Psoas muscle (tissue), 8 donors: ENCODE measurements around the gene HELLS. TPM values are rescaled to one million over a fixed set of nuclear protein-coding genes. Genes with fewer than 3 reads are reported as not detected.

ENCODE experiments used
- ATAC-seq, 4 donors: fragments of 200-7000 bp; cut with Tn5 transposase; one replicate each; pipeline ENCODE4 v1.9.1; 2020; ENCODE audit warnings: moderate library complexity in 3 of 4, mild to moderate bottlenecking in 2 of 4
- DNase-seq, 2 donors: peaks; one replicate each; pipeline ENCODE4 v3.0.0-alpha.2; 2020
- H3K27ac ChIP-seq: fragments of 200-600 bp; one replicate; pipeline ENCODE4 v1.8.0; 2022
- H3K27me3 ChIP-seq, 3 donors: fragments of 200-600 bp in 1 of 3; one replicate each; pipeline versions ENCODE4 v1.6.1 to v1.8.0; 2013 to 2022; ENCODE audit warnings: low read length in 2 of 3, mild to moderate bottlenecking in 2 of 3, moderate library complexity in 1 of 3; ENCODE audit not compliant: insufficient read depth in 3 of 3
- H3K36me3 ChIP-seq, 2 donors: fragments of 200-600 bp in 1 of 2; one replicate each; pipeline versions ENCODE4 v1.6.1 to v1.8.0; 2013 to 2022; ENCODE audit warnings: low read depth in 1 of 2, mild to moderate bottlenecking in 1 of 2, moderate library complexity in 1 of 2; ENCODE audit not compliant: insufficient read depth in 1 of 2
- H3K4me1 ChIP-seq: fragments of 200-600 bp; one replicate; pipeline ENCODE4 v1.8.0; 2022
- H3K4me3 ChIP-seq: fragments of 200-600 bp; one replicate; pipeline ENCODE4 v1.8.0; 2022; ENCODE audit warnings: mild to moderate bottlenecking
- H3K9me3 ChIP-seq: fragments of 200-600 bp; one replicate; pipeline ENCODE4 v1.8.0; 2022
- CTCF ChIP-seq: fragments of 200-600 bp; IDR thresholded peaks from one replicate; pipeline ENCODE4 v1.8.0; 2022; ENCODE audit warnings: antibody characterized with exemption
- WGBS, 3 donors: extraction: QIAGEN DNeasy Blood & Tissue Kit; methylation state at CpG; one replicate each; pipeline versions ENCODE4 v1.1.6 to v1.1.7; 2013; 5-methylcytosine and 5-hydroxymethylcytosine counted together
- intact Hi-C, 2 donors: fragments of 100-400 bp; cut with DNase I; formaldehyde crosslinking; loops; one replicate each; pipeline versions ENCODE4 v1.11.0 to v1.14.2; 2022
- long read RNA-seq, 2 donors: library from polyadenylated mRNA; unstranded; transcript quantifications; one replicate each; pipeline ENCODE4 v2.0.0, GENCODE V29; 2021
- polyA plus RNA-seq, 3 donors: library from polyadenylated mRNA; stranded (reverse); fragments of 200-250 nt; gene quantifications; one replicate each; pipeline ENCODE4 v1.2.3, GENCODE V29; 2013
- total RNA-seq, 4 donors: library from RNA; stranded (reverse); fragmentation: NEBNext Ultra II Directional in 2 of 4; extraction: Animal tissue kit (Norgen Biotek cat#: 25700) in 2 of 4; gene quantifications; one replicate each; pipeline versions ENCODE4 v1.2.1 to v1.2.4, GENCODE V29; 2021 to 2023
- donor health status: healthy with polysubstance abuse.
- donor health status: DM: no; HTN: no; CAD: no; lungs with moderate emphysema.
- donor health status: Bipolar disorder and iron deficiency.
- donor health status: healthy.
- donor health status: DM: yes; HTN: yes; CAD: no.
- donor health status: DM: no; HTN: no; CAD: no.
- donor health status: DM: no; HTN: no; CAD: no.
- donor health status: DM: yes; HTN: yes; CAD: no.

HELLS gene
- total RNA-seq (under 1 TPM; 0.37 to 0.69 (median 0.58) TPM), polyA plus RNA-seq (under 1 TPM; 0.06 to 0.23 (median 0.20) TPM)
- long read RNA-seq, donor 1 = 0 reads
- long read RNA-seq, donor 2 = 0 reads

GRCh38 chr10:94545391-94546048 lies at the start of gene HELLS:
Gene HELLS, plus strand, starts transcription at chr10:94545788. Its CDS starts 134 bp downstream, at chr10:94545922.
- Histone ChIP-seq H3K4me1 (peaks cover 6% of the 10 kb centered on the region), H3K4me3 (peak within 1 kb of the TSS; percentile 83), H3K36me3 (no peaks in the 10 kb centered on the region), H3K9me3 (no peaks in the 10 kb centered on the region), H3K27ac (peak within 1 kb of the TSS; percentile 59), H3K27me3 (peaks cover 0 to 2% (median 0%) of the 10 kb centered on the region in 3 donors)
- 0 to 1% (median 0%) methylated on average over 48 of the region's 48 CpGs for WGBS, 3 donors
- TF ChIP-seq CTCF = no peak
- intact Hi-C loops = no loop called here
- ATAC-seq (peak; percentile 72 to 93 (median 82)), DNase-seq (peak; percentile 70 to 76)

- ATAC-seq (no peak), DNase-seq (no peak)
- H3K27ac ChIP-seq = no peak overlapping the region
- peaks cover 0 to 15% of the 10 kb centered on the region in 2 donors for H3K36me3 ChIP-seq
- no peak overlapping the region for H3K4me3 ChIP-seq
- no peaks in the 10 kb centered on the region for H3K27me3 ChIP-seq
- intact Hi-C loops = no loop called here
- no peaks in the 10 kb centered on the region for H3K9me3 ChIP-seq
- H3K4me1 ChIP-seq = no peaks in the 10 kb centered on the region
- no peak for TF ChIP-seq CTCF
- 76 to 79% (median 77%) methylated on average over 4 of the region's 4 CpGs for WGBS, 3 donors
Measured at GRCh38 chr10:94496010-94496409, 49.6 kb upstream of the HELLS start.

GRCh38 chr10:94496646-94497045 lies 48.9 kb upstream of the HELLS start:
- peaks cover 0 to 15% of the 10 kb centered on the region in 2 donors for H3K36me3 ChIP-seq
- H3K9me3 ChIP-seq = no peaks in the 10 kb centered on the region
- 58 to 78% (median 64%) methylated on average over 3 of the region's 3 CpGs for WGBS, 3 donors
- no peak for ATAC-seq
- no peak for DNase-seq
- no peak for TF ChIP-seq CTCF
- H3K27ac ChIP-seq = no peak overlapping the region
- no peaks in the 10 kb centered on the region for H3K4me1 ChIP-seq
- H3K27me3 ChIP-seq = no peaks in the 10 kb centered on the region
- intact Hi-C loops = no loop called here
- no peak overlapping the region for H3K4me3 ChIP-seq

- no peak for DNase-seq
- ATAC-seq = no peak
- no peaks in the 10 kb centered on the region for H3K4me1 ChIP-seq
- no peaks in the 10 kb centered on the region for H3K27me3 ChIP-seq
- 78 to 82% (median 79%) methylated on average over 5 of the region's 5 CpGs for WGBS, 3 donors
- no peak overlapping the region for H3K4me3 ChIP-seq
- H3K27ac ChIP-seq = no peak overlapping the region
- H3K36me3 ChIP-seq = peaks cover 0 to 14% of the 10 kb centered on the region in 2 donors
- intact Hi-C loops = no loop called here
- no peak for TF ChIP-seq CTCF
- H3K9me3 ChIP-seq = no peaks in the 10 kb centered on the region
Measured at GRCh38 chr10:94500063-94500462, 45.5 kb upstream of the HELLS start.
